Measurements from ENCODE around the gene SPOCK1.

SPOCK1 gene

DNA sequence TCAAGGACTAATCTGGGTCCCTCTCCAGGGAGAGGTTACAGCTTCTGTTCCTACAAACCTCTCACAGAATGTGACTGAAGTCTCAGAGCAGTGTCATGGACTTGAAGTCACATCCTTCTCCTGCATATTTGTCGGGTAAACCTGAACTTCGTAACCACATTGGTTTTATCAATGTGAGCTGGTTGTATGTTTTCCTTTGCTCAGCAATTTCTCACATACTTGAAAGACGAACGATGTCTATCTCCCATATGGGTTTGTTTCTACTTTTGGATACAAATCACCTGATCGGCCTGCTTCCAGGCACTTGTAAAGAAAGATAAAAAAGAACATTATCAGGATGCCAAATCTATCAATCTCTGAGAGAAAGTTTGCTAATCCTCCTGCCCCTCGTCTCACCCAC, 411.0 kb downstream of the SPOCK1 start:
- Histone ChIP-seq H3K27ac (no peak overlapping the region), H3K4me3 (no peak overlapping the region)
- TF ChIP-seq, protein P1, sequence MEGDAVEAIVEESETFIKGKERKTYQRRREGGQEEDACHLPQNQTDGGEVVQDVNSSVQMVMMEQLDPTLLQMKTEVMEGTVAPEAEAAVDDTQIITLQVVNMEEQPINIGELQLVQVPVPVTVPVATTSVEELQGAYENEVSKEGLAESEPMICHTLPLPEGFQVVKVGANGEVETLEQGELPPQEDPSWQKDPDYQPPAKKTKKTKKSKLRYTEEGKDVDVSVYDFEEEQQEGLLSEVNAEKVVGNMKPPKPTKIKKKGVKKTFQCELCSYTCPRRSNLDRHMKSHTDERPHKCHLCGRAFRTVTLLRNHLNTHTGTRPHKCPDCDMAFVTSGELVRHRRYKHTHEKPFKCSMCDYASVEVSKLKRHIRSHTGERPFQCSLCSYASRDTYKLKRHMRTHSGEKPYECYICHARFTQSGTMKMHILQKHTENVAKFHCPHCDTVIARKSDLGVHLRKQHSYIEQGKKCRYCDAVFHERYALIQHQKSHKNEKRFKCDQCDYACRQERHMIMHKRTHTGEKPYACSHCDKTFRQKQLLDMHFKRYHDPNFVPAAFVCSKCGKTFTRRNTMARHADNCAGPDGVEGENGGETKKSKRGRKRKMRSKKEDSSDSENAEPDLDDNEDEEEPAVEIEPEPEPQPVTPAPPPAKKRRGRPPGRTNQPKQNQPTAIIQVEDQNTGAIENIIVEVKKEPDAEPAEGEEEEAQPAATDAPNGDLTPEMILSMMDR (IDR thresholded peaks at IDR 0.05): no peak
- no peak for DNase-seq (ENCODE audit: low spot score)

DNA sequence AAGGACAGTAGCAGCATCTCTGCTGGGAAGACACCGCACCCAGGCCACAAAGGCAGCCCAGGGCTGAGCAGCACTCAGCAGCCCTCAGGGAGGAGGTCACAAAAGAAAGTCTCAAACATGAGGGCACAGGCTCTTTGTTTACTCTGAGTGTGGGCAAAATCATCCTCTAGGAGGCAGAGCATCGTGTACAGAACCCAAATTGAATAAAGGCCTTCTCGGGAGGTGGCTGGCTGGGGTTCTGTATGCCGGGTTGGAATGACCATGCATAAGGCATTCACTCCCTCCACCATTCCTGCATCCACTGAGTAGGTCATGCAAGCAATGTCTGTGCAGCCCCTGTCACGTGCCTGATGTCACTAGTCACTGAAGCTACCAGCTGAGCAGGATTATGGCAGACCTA, 412.8 kb downstream of the SPOCK1 start:
- no peak for DNase-seq (ENCODE audit: low spot score)
- no peak overlapping the region for H3K27ac ChIP-seq
- H3K4me3 ChIP-seq: no peak overlapping the region
- TF ChIP-seq, protein P1 (IDR thresholded peaks at IDR 0.05): no peak

DNA sequence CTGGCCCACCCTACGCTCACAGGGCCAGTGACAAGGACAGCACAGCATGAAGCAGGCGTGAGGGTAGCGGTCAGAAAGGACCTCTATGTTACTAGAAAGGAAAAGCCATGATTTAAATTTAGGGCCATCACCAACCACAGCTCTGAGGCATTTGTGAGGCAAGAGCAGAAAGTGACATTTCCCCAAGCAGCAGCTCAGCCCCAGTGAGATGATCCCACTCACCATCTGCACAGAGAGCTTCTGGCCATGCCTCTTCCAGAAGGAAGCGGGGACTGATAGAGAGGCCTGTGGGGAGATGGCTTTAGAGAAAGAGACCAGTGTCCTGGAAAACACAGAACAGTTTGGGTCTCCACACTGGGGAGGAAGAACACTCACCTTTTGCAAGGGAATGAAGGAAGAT, 413.9 kb downstream of the SPOCK1 start:
- Histone ChIP-seq H3K27ac (no peak overlapping the region), H3K4me3 (no peak overlapping the region)
- DNase-seq (ENCODE audit: low spot score): no peak
- TF ChIP-seq, protein P1 (IDR thresholded peaks at IDR 0.05): no peak

DNA sequence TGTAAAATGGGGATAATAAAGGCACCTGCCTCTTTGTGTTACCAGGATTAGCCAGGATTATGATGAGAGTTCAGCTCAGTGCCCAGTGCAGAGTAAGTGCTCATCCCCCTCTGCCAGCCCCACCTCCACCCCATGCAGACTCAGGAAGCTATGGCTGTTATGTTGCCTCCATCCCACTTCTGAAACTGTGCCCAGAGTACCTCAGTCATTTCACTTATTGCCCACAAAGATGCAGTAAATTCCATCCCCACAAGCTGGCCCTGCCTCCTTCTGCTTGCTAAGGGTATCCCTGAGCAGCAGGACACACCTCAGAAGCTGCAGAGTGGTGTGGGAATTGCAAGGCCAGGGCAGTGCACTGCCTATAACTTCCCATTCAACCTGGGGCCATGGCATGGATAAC, 415.1 kb downstream of the SPOCK1 start:
- TF ChIP-seq, protein P1 (IDR thresholded peaks at IDR 0.05): no peak
- H3K27ac ChIP-seq: no peak overlapping the region
- H3K4me3 ChIP-seq: no peak overlapping the region
- DNase-seq (ENCODE audit: low spot score): no peak

DNA sequence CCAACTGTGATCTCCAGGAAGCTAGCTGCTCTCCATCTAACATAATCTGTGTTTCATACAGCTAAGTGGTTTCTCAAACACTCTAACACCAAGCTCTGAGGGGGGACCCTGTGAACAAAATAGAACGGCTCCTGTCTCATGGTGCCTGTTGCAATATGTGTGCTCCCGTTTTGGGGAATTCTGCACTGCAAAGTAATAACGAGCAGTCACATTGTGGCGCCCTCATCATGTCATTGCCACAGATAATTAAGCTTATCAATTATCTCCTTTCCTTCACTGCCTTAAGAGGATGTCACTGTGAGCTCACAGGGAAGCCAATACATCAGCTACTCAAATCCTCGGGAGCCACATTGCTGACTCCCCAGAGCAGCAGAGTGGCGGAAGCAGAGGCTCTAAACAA, 416.2 kb downstream of the SPOCK1 start:
- H3K27ac ChIP-seq: no peak overlapping the region
- DNase-seq (ENCODE audit: low spot score): no peak
- TF ChIP-seq, protein P1 (IDR thresholded peaks at IDR 0.05): no peak
- no peak overlapping the region for H3K4me3 ChIP-seq

DNA sequence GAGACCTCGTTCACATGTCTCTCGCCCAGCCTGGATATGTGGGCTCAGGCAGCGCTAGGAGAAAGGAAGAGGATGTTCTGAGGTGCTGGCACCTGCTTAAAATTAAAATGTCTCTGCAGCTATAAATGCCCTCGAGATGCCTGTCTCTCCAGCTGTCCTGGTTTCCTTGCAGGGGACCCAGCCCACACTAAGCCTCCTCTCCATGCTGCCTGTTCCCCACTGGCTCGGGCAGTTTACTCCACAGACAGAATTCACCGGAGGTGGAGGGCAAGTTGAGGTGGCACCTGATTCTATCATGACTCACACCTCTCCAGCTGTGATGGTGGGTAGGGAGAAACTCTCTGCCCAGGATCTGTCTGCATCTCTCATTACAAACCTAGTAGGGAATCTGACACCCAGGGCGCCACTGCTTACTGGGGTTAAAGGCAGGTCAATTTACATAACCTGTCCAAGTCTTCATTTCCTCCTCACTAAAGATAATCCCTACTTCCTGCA, 420.9 kb downstream of the SPOCK1 start:
- Histone ChIP-seq H3K4me3 (no peak overlapping the region), H3K27ac (no peak overlapping the region)
- DNase-seq (ENCODE audit: low spot score): peak; percentile 65
- TF ChIP-seq, protein P1 (IDR thresholded peaks at IDR 0.05): no peak

DNA sequence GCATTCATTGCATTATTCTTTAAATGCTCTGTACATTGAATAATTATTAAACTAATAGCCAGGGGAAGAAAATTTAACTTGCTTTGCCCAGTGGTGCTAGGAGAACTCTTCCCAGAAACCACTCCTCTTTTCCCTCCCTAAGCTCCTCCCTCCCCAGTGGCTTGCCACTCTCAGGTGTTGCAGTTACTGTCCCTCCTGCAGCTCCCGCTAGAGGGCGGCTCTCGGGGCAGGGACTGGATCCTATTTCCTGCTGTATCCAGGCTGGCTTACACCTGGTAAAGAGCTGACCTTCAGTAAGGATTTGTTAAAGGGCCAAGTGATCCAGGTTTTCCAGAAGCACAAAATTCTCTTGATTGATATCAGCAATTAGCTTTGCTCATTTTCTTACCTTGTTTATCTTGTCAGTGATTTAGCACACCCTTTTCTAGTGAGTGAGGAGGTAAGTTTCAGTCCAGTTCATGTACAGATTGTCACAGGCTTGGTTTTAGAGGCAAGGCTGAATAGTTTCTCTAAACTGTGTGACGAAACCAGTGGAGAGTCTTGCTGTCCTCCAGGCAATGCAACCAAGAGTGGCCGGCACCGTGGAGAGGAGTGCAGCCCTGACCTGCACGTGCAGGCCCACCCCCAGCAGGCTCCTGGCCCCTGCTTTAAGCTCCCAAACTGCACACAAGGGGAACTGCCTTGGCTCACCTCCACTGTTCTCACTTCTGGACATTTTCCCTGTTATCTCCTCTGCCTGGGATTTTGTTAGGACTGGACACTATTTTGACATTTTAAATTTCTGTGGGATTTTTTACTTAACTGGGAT, 423.8 kb downstream of the SPOCK1 start:
- Histone ChIP-seq H3K4me3 (no peak overlapping the region), H3K27ac (no peak overlapping the region)
- peak; percentile 22 for DNase-seq (ENCODE audit: low spot score)
- TF ChIP-seq, protein P1 (IDR thresholded peaks at IDR 0.05): no peak
